ENCODE results near the gene HDAC1.

- TF ChIP-seq CTCF (IDR thresholded peaks at IDR 0.05; ENCODE audit: borderline replicate concordance, extremely low read depth, low read length, poor library complexity, severe bottlenecking) (no peak), EZH2 (IDR thresholded peaks at IDR 0.05; ENCODE audit: borderline replicate concordance, low read depth, low read length, severe bottlenecking) (no peak)
These were observed 25.0 kb downstream of the HDAC1 start for GRCh38 chr1:32316903-32317277.

All from DND-41 (cell line).